Liver (tissue), 9 donors: ENCODE measurements around the gene C10orf62. TPM values are rescaled to one million over a fixed set of nuclear protein-coding genes. Genes with fewer than 3 reads are reported as not detected.

Experiments
- DNase-seq: peaks from one replicate; pipeline ENCODE4 v3.0.0-alpha.2; 2017; ENCODE audit warnings: low spot score
- H3K27ac ChIP-seq, 2 donors: one replicate each; pipeline ENCODE4 v1.7.0; 2013; ENCODE audit warnings: inconsistent platforms in 2 of 2, low read length in 2 of 2, control low read depth in 1 of 2, low read depth in 1 of 2, mild to moderate bottlenecking in 1 of 2
- H3K27me3 ChIP-seq, 4 donors: one replicate each; pipeline versions ENCODE4 v1.6.1 to v1.7.0; 2013; ENCODE audit warnings: low read length in 3 of 4, inconsistent platforms in 1 of 4, mild to moderate bottlenecking in 1 of 4, moderate library complexity in 1 of 4; ENCODE audit not compliant: control insufficient read depth in 4 of 4, insufficient read depth in 4 of 4
- H3K36me3 ChIP-seq, 4 donors: one replicate each; pipeline versions ENCODE4 v1.6.1 to v1.7.0; 2013; ENCODE audit warnings: low read length in 3 of 4, mild to moderate bottlenecking in 3 of 4, low read depth in 1 of 4, moderate library complexity in 1 of 4; ENCODE audit not compliant: control insufficient read depth in 4 of 4, insufficient read depth in 3 of 4
- H3K4me1 ChIP-seq, 4 donors: one replicate each; pipeline versions ENCODE4 v1.6.1 to v1.7.0; 2013; ENCODE audit warnings: low read length in 3 of 4, mild to moderate bottlenecking in 3 of 4, moderate library complexity in 1 of 4; ENCODE audit not compliant: control insufficient read depth in 4 of 4, insufficient read depth in 4 of 4
- H3K4me3 ChIP-seq, 3 donors: one replicate each; pipeline versions ENCODE4 v1.6.1 to v1.7.0; 2013; ENCODE audit warnings: low read length in 3 of 3, control low read depth in 1 of 3, low read depth in 1 of 3, mild to moderate bottlenecking in 1 of 3
- H3K9ac ChIP-seq, 2 donors: one replicate each; pipeline ENCODE4 v1.7.0; 2013; ENCODE audit warnings: low read length in 2 of 2, mild to moderate bottlenecking in 2 of 2, moderate library complexity in 2 of 2, control low read depth in 1 of 2, low read depth in 1 of 2
- H3K9me3 ChIP-seq, 4 donors: one replicate each; pipeline versions ENCODE4 v1.6.1 to v1.7.0; 2013; ENCODE audit warnings: low read length in 3 of 4; ENCODE audit not compliant: control insufficient read depth in 4 of 4
- ATF3 ChIP-seq: IDR thresholded peaks from 2 replicates; pipeline ENCODE4 v1.6.1; 2016; ENCODE audit warnings: antibody characterized with exemption
- CTCF ChIP-seq: fragments of 150-350 bp; IDR thresholded peaks from 2 replicates; pipeline ENCODE4 v1.5.1; 2017; ENCODE audit warnings: improper control_type of control experiment, low read depth, low read length; ENCODE audit not compliant: missing input control
- FOXA1 ChIP-seq: IDR thresholded peaks from 2 replicates; pipeline ENCODE4 v1.6.1; 2016; ENCODE audit warnings: antibody characterized with exemption
- FOXA2 ChIP-seq: IDR thresholded peaks from 2 replicates; pipeline ENCODE4 v1.6.1; 2016; ENCODE audit warnings: antibody characterized with exemption
- GABPA ChIP-seq, 2 donors: IDR thresholded peaks in 1 of 2; conservative IDR thresholded peaks in 1 of 2; 2 replicates each; pipeline ENCODE4 v1.6.1; 2016; ENCODE audit warnings: antibody characterized with exemption in 2 of 2, mild to moderate bottlenecking in 1 of 2, moderate library complexity in 1 of 2
- HNF4A ChIP-seq, 2 donors: conservative IDR thresholded peaks; 2 replicates each; pipeline ENCODE4 v1.6.1; 2016; ENCODE audit warnings: antibody characterized with exemption in 2 of 2, mild to moderate bottlenecking in 2 of 2
- JUND ChIP-seq, 2 donors: IDR thresholded peaks; 2 replicates each; pipeline ENCODE4 v1.6.1; 2016; ENCODE audit warnings: antibody characterized with exemption in 2 of 2
- MAX ChIP-seq: IDR thresholded peaks from 2 replicates; pipeline ENCODE4 v1.6.1; 2016; ENCODE audit warnings: antibody characterized with exemption
- NR2F2 ChIP-seq: IDR thresholded peaks from 2 replicates; pipeline ENCODE4 v1.6.1; 2016; ENCODE audit warnings: antibody characterized with exemption
- RAD21 ChIP-seq, 2 donors: IDR thresholded peaks; 2 replicates each; pipeline ENCODE4 v1.6.1; 2016; ENCODE audit warnings: antibody characterized with exemption in 2 of 2, mild to moderate bottlenecking in 2 of 2
- REST ChIP-seq: IDR thresholded peaks from 2 replicates; pipeline ENCODE4 v1.6.1; 2016; ENCODE audit warnings: antibody characterized with exemption, mild to moderate bottlenecking
- SP1 ChIP-seq: IDR thresholded peaks from 2 replicates; pipeline ENCODE4 v1.6.1; 2018; ENCODE audit warnings: antibody characterized with exemption, mild to moderate bottlenecking
- TAF1 ChIP-seq: conservative IDR thresholded peaks from 2 replicates; pipeline ENCODE4 v1.6.1; 2016; ENCODE audit warnings: antibody characterized with exemption, mild to moderate bottlenecking
- YY1 ChIP-seq: IDR thresholded peaks from 2 replicates; pipeline ENCODE4 v1.6.1; 2016; ENCODE audit warnings: antibody characterized with exemption, mild to moderate bottlenecking
- ZBTB33 ChIP-seq: IDR thresholded peaks from 2 replicates; pipeline ENCODE4 v1.6.1; 2016; ENCODE audit warnings: antibody characterized with exemption
- WGBS: extraction: QIAGEN DNeasy Blood & Tissue Kit; methylation state at CpG from one replicate; pipeline ENCODE4 v1.1.7; 2013; 5-methylcytosine and 5-hydroxymethylcytosine counted together
- polyA plus RNA-seq, 2 donors: library from polyadenylated mRNA; stranded (reverse) in 1 of 2; unstranded in 1 of 2; fragments of 200-250 nt in 1 of 2; fragments of >200 nt in 1 of 2; fragmentation: Nextera tagmentation in 1 of 2; extraction: Ambion mirVana in 1 of 2; gene quantifications; one replicate each; pipeline versions ENCODE4 v1.2.1 to v1.2.3, GENCODE V29; 2013 to 2015
- total RNA-seq, 2 donors: library from RNA; depleted of rRNA; stranded (reverse); fragments of >200 nt; gene quantifications; one replicate each; pipeline ENCODE4 v1.2.3, GENCODE V29; 2014
- donor health status: healthy.
- donor health status: healthy.
- donor health status: healthy.
- donor health status: healthy.
- donor health status: healthy.

C10orf62 gene
- total and polyA plus RNA-seq, 4 donors = 0.16 to 3.0 (median 0.41) TPM

GRCh38 chr10:97607095-97607636 lies 17.6 kb downstream of the C10orf62 start (continued):
- no peak for TF ChIP-seq GABPA (IDR thresholded peaks at IDR 0.05 in 1 of 2, conservative IDR thresholded peaks at IDR 0.05 in 1 of 2)
- TF ChIP-seq SP1 = no peak

GRCh38 chr10:97608991-97609561 lies 19.6 kb downstream of the C10orf62 start:
- Histone ChIP-seq H3K9ac (no peak overlapping the region), H3K4me3 (no peak overlapping the region), H3K27ac (no peak overlapping the region), H3K27me3 (no peaks in the 10 kb centered on the region), H3K4me1 (no peaks in the 10 kb centered on the region), H3K9me3 (no peaks in the 10 kb centered on the region), H3K36me3 (peaks cover 0 to 6% (median 2%) of the 10 kb centered on the region in 4 donors)
- TF ChIP-seq FOXA1 = no peak
- no peak for TF ChIP-seq NR2F2
- TF ChIP-seq GABPA (IDR thresholded peaks at IDR 0.05 in 1 of 2, conservative IDR thresholded peaks at IDR 0.05 in 1 of 2) = no peak
- DNase-seq = no peak
- WGBS = 89% methylated on average over 13 of the region's 13 CpGs

GRCh38 chr10:97611473-97611872 lies 22.0 kb downstream of the C10orf62 start:
- TF ChIP-seq ZBTB33 (no peak), NR2F2 (no peak), RAD21 (IDR thresholded peaks at IDR 0.05) (no peak), YY1 (no peak), MAX (no peak), FOXA1 (no peak), FOXA2 (no peak), SP1 (no peak), JUND (IDR thresholded peaks at IDR 0.05) (no peak), HNF4A (conservative IDR thresholded peaks at IDR 0.05) (no peak), REST (no peak), ATF3 (no peak), CTCF (no peak), TAF1 (no peak)

More at GRCh38 chr10:97611473-97611872, 22.0 kb downstream of the C10orf62 start:
- H3K9me3 ChIP-seq = no peaks in the 10 kb centered on the region
- no peak overlapping the region for H3K4me3 ChIP-seq
- WGBS = 89% methylated on average over 12 of the region's 12 CpGs
- no peak overlapping the region for H3K27ac ChIP-seq
- peaks cover 0 to 3% (median 1%) of the 10 kb centered on the region in 4 donors for H3K36me3 ChIP-seq
- no peaks in the 10 kb centered on the region for H3K4me1 ChIP-seq
- no peaks in the 10 kb centered on the region for H3K27me3 ChIP-seq
- no peak overlapping the region for H3K9ac ChIP-seq
- DNase-seq = no peak
